ENCODE results near the gene GABBR2.
"Not testable (repeated sequence)": the region's sequence is repeated elsewhere in the genome, so short reads cannot be mapped to it uniquely, and the experiment has no call there.

GABBR2 gene

DNA sequence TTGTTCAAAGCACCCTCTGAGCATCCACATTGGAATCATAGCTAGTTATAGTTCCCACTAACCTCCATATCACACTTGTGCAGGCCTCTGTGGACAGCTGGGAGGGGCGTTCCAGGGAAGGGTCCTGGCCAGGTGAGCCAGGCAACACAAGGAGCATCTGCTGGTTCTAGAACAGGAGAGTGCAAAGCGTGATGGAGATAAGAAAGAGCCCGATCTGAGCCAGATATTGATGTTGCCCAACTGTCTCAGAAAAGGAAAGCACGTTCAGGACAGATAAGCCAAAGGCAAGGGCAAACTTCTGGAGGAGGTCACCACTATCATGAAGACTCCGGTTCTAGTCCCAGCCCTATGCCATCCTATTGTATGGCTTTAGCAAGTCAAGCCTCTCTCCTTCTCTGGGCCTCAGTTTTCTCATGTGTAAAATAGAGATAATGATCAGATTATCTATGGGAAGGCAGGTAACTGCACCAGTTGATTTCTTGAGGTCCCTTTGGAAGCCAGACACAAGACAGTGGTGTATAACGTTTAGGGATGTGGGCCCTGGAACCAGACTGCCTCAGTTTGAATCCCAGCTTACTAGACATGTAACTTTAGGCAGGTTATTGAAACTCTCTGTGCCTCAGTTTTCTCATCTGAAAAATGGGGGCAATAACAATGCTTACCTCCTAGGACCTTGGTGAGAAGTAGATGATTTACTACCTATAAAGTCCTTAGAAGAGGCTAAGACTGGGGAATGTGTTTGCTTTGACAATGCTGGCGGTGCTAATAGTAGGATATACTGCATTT lies 19.8 kb downstream of the GABBR2 start:
- Histone ChIP-seq H3K36me3 (ENCODE audit: control insufficient read depth, insufficient read depth, low read length) (no peaks in the 10 kb centered on the region), H3K27ac (ENCODE audit: insufficient read depth, low read length, poor library complexity, severe bottlenecking) (no peak overlapping the region), H3K4me3 (ENCODE audit: insufficient read depth, low read depth, low read length, poor library complexity, severe bottlenecking) (no peak overlapping the region), H3K9me3 (ENCODE audit: control insufficient read depth, low read length) (no peaks in the 10 kb centered on the region), H3K4me1 (ENCODE audit: control insufficient read depth, insufficient read depth, low read length, poor library complexity, severe bottlenecking) (no peaks in the 10 kb centered on the region), H3K27me3 (replicated peaks; ENCODE audit: control insufficient read depth, insufficient read depth, low read length, poor library complexity, severe bottlenecking) (no peaks in the 10 kb centered on the region)
- no peak for DNase-seq

DNA sequence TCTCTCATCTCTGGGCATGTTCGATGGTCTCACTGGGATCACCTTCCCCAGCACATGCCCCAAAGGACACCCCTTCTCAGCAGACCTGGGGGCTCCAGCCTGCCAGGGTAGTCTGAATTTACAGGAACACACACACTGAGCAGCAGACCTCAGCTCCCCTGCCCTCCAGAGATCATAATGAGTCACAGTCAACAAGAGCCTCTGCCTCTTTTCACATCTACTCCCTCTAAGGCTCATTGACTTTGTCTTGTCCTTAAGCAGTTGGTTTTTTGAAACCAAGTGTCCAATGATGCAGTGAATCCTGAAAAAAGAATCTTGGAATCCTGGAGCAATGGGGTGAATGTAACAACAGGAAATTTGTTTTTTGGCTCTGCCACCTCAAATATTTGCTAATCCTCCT lies 20.8 kb downstream of the GABBR2 start:
- Histone ChIP-seq H3K9me3 (ENCODE audit: control insufficient read depth, low read length) (no peaks in the 10 kb centered on the region), H3K27ac (ENCODE audit: insufficient read depth, low read length, poor library complexity, severe bottlenecking) (no peak overlapping the region)

DNA sequence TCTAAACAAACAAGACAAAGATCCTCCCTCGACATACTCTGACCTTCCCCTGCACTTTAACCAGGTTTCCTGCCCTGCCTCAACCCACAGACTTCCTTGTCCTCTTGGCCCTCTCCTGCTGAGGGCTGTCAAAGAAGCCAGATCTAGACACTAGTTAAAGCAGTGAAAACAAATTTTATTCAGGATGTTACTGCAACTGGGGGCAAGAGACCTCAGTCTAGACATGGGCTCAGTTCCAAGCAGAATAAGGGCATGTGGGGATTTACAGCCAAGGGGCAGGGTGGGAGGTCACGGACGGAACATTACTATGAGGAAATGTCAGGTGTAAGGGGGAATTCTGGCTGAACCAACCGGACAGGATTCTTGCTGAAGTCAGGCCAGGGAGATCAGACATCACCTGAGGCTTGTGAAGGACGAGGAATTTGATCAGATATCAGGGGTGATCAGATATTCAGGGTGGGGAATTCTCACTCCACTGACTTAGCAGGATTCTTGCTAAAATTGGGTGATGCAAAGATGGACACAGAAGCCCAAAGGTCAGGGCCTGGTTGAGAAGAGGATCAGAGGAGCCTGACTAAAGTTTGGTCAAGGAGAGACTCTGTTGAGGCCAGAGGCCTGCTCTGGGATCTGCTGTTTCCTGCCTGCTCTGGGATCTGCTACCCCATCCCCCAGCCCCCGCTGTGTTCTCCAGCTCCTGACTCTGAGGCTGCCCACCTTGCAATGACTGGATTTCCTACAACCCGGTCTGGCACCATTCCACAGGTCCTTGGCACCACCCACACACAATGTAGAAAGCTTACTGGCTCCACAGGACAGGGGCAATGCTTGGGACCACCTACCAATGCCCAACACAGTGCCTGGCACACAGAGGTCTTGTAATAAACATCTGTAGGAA lies 21.5 kb downstream of the GABBR2 start:
- DNase-seq, result no peak
- Histone ChIP-seq H3K27me3 (replicated peaks; ENCODE audit: control insufficient read depth, insufficient read depth, low read length, poor library complexity, severe bottlenecking) (no peaks in the 10 kb centered on the region), H3K27ac (ENCODE audit: insufficient read depth, low read length, poor library complexity, severe bottlenecking) (no peak overlapping the region), H3K4me1 (ENCODE audit: control insufficient read depth, insufficient read depth, low read length, poor library complexity, severe bottlenecking) (no peaks in the 10 kb centered on the region), H3K4me3 (ENCODE audit: insufficient read depth, low read depth, low read length, poor library complexity, severe bottlenecking) (no peak overlapping the region), H3K9me3 (ENCODE audit: control insufficient read depth, low read length) (no peaks in the 10 kb centered on the region), H3K36me3 (ENCODE audit: control insufficient read depth, insufficient read depth, low read length) (no peaks in the 10 kb centered on the region)

More for the DNA sequence above, 20.8 kb downstream of the GABBR2 start:
- Histone ChIP-seq H3K4me1 (ENCODE audit: control insufficient read depth, insufficient read depth, low read length, poor library complexity, severe bottlenecking) (no peaks in the 10 kb centered on the region), H3K4me3 (ENCODE audit: insufficient read depth, low read depth, low read length, poor library complexity, severe bottlenecking) (no peak overlapping the region), H3K27me3 (replicated peaks; ENCODE audit: control insufficient read depth, insufficient read depth, low read length, poor library complexity, severe bottlenecking) (no peaks in the 10 kb centered on the region), H3K36me3 (ENCODE audit: control insufficient read depth, insufficient read depth, low read length) (no peaks in the 10 kb centered on the region)
- DNase-seq, result no peak

DNA sequence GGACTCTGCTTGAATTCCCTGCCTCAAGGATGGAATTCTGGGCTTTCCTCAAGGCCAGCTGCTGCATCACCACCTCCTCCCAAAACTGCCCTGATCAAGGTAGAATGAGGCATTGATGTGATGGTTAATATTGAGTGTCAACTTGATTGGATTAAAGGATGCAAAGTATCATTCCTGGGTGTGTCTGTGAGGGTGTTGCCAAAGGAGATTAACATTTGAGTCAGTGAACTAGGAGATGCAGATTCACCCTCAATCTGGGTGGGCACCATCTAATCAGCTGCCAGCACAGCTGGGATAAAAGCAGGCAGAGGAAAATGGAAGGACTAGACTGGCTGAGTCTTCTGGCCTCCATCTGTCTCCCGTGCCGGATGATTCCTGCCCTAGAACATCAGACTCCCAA lies 23.9 kb downstream of the GABBR2 start:
- H3K4me1 ChIP-seq (ENCODE audit: control insufficient read depth, insufficient read depth, low read length, poor library complexity, severe bottlenecking); H3K36me3 ChIP-seq (ENCODE audit: control insufficient read depth, insufficient read depth, low read length); DNase-seq; H3K27me3 ChIP-seq (replicated peaks; ENCODE audit: control insufficient read depth, insufficient read depth, low read length, poor library complexity, severe bottlenecking); H3K4me3 ChIP-seq (ENCODE audit: insufficient read depth, low read depth, low read length, poor library complexity, severe bottlenecking); H3K9me3 ChIP-seq (ENCODE audit: control insufficient read depth, low read length); H3K27ac ChIP-seq (ENCODE audit: insufficient read depth, low read length, poor library complexity, severe bottlenecking): not testable (repeated sequence)

DNA sequence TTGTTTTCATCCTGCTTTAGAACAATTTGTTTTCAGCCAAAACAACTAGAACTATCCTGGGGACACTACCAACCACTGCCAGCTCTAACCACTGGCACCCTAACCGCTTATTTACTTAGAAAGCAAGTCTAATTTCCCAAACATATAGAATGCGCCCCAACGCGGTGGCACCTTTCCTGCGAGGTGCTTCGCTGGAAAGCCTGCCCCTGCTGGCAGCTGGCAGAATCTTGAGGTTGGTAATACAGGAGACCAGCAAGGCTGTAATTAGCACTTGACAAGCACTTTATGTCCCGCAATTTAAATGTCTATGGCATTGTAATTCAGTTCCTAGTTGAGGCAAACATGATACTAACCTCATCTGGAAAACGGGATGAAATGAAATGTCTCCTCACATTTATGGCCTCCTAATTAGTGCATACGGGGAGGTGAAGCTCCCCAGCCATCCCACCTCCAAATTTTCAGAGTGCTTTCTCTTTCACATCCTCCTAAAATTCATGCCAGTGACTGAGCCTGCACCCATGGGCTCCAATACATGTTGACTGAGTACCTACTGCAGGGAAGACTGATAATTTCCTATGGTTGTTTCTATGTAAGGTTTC lies 30.4 kb downstream of the GABBR2 start:
- H3K36me3 ChIP-seq (ENCODE audit: control insufficient read depth, insufficient read depth, low read length), result no peaks in the 10 kb centered on the region
- no peaks in the 10 kb centered on the region for H3K4me1 ChIP-seq (ENCODE audit: control insufficient read depth, insufficient read depth, low read length, poor library complexity, severe bottlenecking)
- no peak overlapping the region for H3K27ac ChIP-seq (ENCODE audit: insufficient read depth, low read length, poor library complexity, severe bottlenecking)
- no peaks in the 10 kb centered on the region for H3K27me3 ChIP-seq (replicated peaks; ENCODE audit: control insufficient read depth, insufficient read depth, low read length, poor library complexity, severe bottlenecking)
- no peak for DNase-seq
- no peaks in the 10 kb centered on the region for H3K9me3 ChIP-seq (ENCODE audit: control insufficient read depth, low read length)
- no peak overlapping the region for H3K4me3 ChIP-seq (ENCODE audit: insufficient read depth, low read depth, low read length, poor library complexity, severe bottlenecking)

DNA sequence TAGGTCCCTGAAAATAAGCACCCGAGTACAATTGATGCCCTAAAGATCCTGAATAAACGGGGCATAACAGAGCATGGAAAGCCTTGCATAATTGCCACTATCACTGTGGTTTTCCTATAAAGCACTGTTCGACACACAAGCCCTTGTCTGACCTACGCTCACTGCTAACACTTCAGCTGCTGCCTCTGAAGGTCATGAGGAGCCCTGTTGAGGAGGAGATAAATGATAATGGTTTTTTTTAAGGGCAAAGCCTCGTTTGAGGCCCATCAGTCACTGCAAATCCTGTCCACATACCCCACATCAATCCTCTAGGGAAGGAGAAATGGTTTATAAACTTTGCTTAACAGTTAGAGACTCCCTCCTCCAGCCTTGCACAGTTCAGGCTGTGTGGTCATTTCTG lies 35.1 kb downstream of the GABBR2 start:
- Histone ChIP-seq H3K4me1 (ENCODE audit: control insufficient read depth, insufficient read depth, low read length, poor library complexity, severe bottlenecking) (no peaks in the 10 kb centered on the region), H3K27ac (ENCODE audit: insufficient read depth, low read length, poor library complexity, severe bottlenecking) (no peak overlapping the region), H3K9me3 (ENCODE audit: control insufficient read depth, low read length) (no peaks in the 10 kb centered on the region), H3K36me3 (ENCODE audit: control insufficient read depth, insufficient read depth, low read length) (no peaks in the 10 kb centered on the region), H3K4me3 (ENCODE audit: insufficient read depth, low read depth, low read length, poor library complexity, severe bottlenecking) (no peak overlapping the region), H3K27me3 (replicated peaks; ENCODE audit: control insufficient read depth, insufficient read depth, low read length, poor library complexity, severe bottlenecking) (no peaks in the 10 kb centered on the region)
- DNase-seq, result no peak

DNA sequence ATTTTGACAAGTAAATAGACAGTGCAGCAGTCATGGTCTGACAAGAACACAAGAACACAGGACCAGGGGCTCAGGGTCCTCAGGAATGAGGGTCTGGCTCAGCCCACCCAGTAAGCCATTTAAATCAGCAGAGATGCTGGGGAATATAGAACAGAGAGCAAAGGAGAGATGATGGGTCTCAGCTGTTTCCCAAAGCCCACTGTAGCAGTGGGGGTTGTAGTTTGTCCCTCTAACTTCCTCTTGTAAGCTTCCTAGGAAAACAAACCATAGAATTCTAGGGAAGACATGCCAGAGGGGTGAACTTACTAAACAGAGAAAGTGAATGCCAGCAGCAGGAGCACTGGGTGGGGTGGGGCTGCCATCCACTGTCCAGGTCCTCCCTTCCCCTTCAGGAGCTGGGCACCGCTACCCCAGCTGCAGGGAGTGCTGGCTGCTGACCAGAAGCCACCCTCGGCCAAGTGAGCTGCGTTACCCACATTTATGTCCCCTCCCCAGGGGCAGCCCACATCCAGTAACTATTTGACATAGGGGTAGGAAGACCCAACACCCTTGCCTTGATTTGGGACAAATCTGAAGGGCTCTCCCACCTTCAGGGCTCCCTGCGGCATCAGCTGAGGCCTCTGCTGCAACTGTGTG lies 41.6 kb downstream of the GABBR2 start:
- Histone ChIP-seq H3K9me3 (ENCODE audit: control insufficient read depth, low read length) (no peaks in the 10 kb centered on the region), H3K4me3 (ENCODE audit: insufficient read depth, low read depth, low read length, poor library complexity, severe bottlenecking) (no peak overlapping the region), H3K27me3 (replicated peaks; ENCODE audit: control insufficient read depth, insufficient read depth, low read length, poor library complexity, severe bottlenecking) (no peaks in the 10 kb centered on the region), H3K27ac (ENCODE audit: insufficient read depth, low read length, poor library complexity, severe bottlenecking) (no peak overlapping the region), H3K4me1 (ENCODE audit: control insufficient read depth, insufficient read depth, low read length, poor library complexity, severe bottlenecking) (no peaks in the 10 kb centered on the region), H3K36me3 (ENCODE audit: control insufficient read depth, insufficient read depth, low read length) (no peaks in the 10 kb centered on the region)
- DNase-seq, result no peak

DNA sequence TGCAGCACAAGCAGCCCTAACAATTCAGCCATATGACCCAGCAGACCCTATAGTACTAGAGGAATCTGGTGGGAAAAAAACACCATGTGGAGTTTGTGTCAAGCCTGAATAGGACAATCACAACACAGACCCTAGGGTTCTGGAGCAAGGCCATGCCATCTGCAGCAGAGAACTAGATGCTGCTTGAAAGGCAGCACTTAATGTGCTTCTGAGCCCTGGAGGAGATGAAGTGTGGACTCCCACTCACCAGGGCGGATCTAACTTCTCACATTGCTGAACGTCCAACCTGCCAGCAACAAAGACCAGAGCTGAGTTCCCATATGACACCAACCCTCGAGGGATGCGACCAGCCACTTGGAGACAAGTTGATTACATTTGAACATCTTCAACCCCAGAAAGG lies 43.2 kb downstream of the GABBR2 start:
- DNase-seq, result no peak

DNA sequence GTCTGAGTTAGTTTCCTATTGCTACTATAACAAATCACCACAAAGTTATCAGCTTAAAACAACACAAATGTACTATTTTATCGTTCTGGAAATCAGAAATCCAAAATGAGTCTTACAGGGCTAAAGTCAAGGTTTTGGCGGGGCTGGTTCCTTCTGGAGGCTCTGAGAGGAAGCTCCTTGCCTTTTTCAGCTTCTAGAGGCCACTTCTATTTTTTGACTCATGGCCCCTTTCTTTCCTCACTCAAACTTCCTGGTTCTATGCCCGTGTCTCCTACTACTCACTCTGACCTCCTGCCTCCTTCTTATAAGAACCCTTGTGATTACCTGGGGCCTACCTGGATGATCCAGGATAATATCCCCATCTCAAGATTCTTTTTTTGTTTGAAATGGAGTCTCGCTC lies 48.2 kb downstream of the GABBR2 start:
- no peak for DNase-seq
- Histone ChIP-seq H3K4me1 (ENCODE audit: control insufficient read depth, insufficient read depth, low read length, poor library complexity, severe bottlenecking) (no peaks in the 10 kb centered on the region), H3K9me3 (ENCODE audit: control insufficient read depth, low read length) (no peaks in the 10 kb centered on the region), H3K4me3 (ENCODE audit: insufficient read depth, low read depth, low read length, poor library complexity, severe bottlenecking) (no peak overlapping the region), H3K36me3 (ENCODE audit: control insufficient read depth, insufficient read depth, low read length) (no peaks in the 10 kb centered on the region), H3K27ac (ENCODE audit: insufficient read depth, low read length, poor library complexity, severe bottlenecking) (no peak overlapping the region), H3K27me3 (replicated peaks; ENCODE audit: control insufficient read depth, insufficient read depth, low read length, poor library complexity, severe bottlenecking) (no peaks in the 10 kb centered on the region)

More for the DNA sequence above, 43.2 kb downstream of the GABBR2 start:
- Histone ChIP-seq H3K36me3 (ENCODE audit: control insufficient read depth, insufficient read depth, low read length) (no peaks in the 10 kb centered on the region), H3K27ac (ENCODE audit: insufficient read depth, low read length, poor library complexity, severe bottlenecking) (no peak overlapping the region), H3K9me3 (ENCODE audit: control insufficient read depth, low read length) (no peaks in the 10 kb centered on the region), H3K4me1 (ENCODE audit: control insufficient read depth, insufficient read depth, low read length, poor library complexity, severe bottlenecking) (no peaks in the 10 kb centered on the region), H3K27me3 (replicated peaks; ENCODE audit: control insufficient read depth, insufficient read depth, low read length, poor library complexity, severe bottlenecking) (no peaks in the 10 kb centered on the region), H3K4me3 (ENCODE audit: insufficient read depth, low read depth, low read length, poor library complexity, severe bottlenecking) (no peak overlapping the region)
